HG03521 (cell line): Measurements from ENCODE around the gene ZNF586.
"Not testable (repeated sequence)": the region's sequence is repeated elsewhere in the genome, so short reads cannot be mapped to it uniquely, and the experiment has no call there.

Experiments used
- ATAC-seq: cut with Tn5 transposase; IDR thresholded peaks from one replicate; pipeline ENCODE4 v1.9.1; 2021; ENCODE audit warnings: mild to moderate bottlenecking, moderate library complexity; ENCODE audit not compliant: unreplicated experiment

ZNF586 gene

DNA sequence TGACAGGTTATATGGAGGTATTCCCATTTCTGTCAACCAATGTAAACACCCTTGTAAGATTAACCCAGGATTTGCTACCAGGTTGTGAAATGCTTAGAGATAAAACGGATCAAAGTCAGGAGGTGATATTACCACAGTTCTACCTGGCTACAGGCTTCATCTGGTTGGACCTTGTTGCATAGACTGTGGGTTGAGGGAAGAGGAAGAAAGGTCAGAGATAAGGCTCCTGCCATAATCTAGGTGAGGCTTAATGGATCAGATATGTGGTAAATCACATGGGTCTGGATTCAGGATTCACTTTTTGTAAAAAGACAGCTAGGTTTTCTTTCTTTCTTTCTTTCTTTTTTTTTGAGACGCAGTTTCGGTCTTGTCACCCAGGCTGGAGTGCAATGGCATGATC lies 52.0 kb downstream of the ZNF586 start:
- ATAC-seq = not testable (repeated sequence)

DNA sequence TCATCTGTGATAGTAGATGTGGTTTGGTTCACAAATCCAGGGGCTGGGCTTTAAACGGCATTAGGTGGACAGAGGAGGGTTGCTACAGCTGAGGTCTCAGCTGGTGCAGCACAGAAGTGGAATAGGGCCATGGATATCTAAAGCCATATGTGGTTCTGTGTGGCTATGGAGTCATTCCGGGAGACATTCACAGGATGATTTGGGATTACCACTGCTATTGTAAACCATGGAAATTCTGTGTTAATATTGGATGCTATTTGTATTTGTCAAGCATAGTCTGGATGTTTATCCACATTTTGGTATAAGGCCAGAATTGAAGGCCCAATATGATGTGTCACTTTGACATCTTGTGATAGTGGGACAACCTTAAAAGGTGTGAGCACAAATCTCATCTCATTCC lies 53.7 kb downstream of the ZNF586 start:
- not testable (repeated sequence) for ATAC-seq

DNA sequence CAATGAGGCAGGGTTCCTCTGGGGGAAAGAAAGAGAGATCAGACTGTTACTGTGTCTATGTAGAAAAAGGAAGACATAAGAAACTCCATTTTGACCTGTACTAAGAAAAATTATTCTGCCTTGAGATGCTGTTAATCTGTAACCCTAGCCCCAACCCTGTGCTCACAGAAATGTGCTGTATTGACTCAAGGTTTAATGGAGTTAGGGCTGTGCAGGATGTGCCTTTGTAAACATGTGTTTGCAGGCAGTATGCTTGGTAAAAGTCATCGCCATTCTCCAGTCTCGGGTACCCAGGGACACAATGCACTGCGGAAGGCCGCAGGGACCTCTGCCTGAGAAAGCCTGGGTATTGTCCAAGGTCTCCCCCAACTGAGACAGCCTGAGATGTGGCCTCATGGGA lies 54.1 kb downstream of the ZNF586 start:
- ATAC-seq = not testable (repeated sequence)

DNA sequence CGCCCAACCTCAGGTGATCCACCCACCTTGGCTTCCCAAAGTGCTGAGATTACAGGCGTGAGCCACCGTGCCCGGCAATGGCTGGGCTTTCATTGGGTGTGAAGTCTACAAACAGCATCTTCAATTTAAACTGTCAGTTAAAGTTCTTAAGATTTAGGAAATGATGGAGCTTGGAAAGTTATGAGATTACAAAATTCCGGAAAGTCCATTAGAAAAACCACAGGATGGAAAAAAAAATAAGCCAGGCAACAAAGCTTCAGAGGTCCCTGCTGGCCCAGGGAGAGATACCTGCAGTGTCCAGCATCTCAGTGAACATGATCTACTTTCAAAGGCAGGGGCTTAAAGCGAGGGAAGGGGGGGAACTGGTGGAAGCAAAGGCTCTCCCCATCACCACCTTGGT lies 56.0 kb downstream of the ZNF586 start:
- no peak for ATAC-seq

DNA sequence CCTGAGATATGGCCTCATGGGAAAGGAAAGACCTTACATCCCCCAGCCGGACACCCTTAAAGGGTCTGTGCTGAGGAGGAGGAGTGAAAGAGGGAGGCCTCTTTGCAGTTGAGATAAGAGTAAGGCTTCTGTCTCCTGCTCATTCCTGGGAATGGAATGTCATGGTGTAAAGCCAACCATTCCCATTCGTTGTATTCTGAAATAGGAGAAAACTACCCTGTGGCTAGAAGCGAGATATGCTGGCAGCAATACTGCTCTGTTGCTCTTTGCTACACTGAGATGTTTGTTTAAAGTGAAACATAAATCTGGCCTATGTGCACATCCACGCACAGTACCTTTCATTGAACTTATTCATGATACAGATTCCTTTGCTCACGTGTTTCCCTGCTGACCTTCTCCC lies 59.8 kb downstream of the ZNF586 start:
- no peak for ATAC-seq

DNA sequence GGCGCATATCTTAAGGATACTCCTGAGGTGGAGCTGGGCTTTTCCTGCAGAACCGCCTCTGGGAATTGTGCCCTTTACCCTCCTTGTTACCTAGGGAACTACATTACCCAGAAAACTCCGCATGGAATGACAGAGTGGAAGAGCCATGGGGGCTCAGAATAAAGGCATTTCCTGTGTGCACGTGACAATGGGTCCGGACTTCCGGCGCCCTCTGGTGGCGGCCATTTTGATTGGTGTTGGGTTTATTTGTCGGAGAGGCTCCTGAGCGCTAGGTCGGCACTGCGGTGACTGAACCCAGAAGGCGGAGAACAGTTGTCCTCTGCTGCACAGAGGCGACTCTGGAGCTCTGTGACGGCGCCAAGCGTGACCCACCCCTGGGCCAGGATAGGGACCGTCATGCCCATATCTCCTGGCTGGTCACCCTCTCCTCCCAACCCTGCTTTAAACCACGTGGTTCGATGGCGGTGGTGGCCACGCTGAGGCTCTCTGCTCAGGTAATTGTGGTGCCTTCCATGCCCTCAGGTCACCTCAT lies 60.7 kb downstream of the ZNF586 start, which contains the start of gene ZNF587B:
Gene ZNF587B (plus strand): TSS at position 229 of the 532 bp plus-strand sequence. CDS start 230 bp downstream, at position 459.
- no peak for ATAC-seq
